ENCODE measurements around the gene LRMDA. TPM values are rescaled to one million over a fixed set of nuclear protein-coding genes. Genes with fewer than 3 reads are reported as not detected.
"Not testable (repeated sequence)": the region's sequence is repeated elsewhere in the genome, so short reads cannot be mapped to it uniquely, and the experiment has no call there.

The LRMDA gene
- total RNA-seq, 1 donor from 2014 or later, result 7.3 TPM

GRCh38 chr10:76127984-76128589, 696.7 kb downstream of the LRMDA start:
- Histone ChIP-seq H3K9ac (ENCODE audit: low read depth in 1 of 3, low read length in 3 of 3) (no peak overlapping the region), H3K4me1 (ENCODE audit: control insufficient read depth in 3 of 3, insufficient read depth in 3 of 3, low read length in 3 of 3) (no peaks in the 10 kb centered on the region), H3K27ac (ENCODE audit: low read depth, low read length) (no peak overlapping the region), H3K27me3 (ENCODE audit: control insufficient read depth in 3 of 3, insufficient read depth in 3 of 3, low read length in 3 of 3) (peaks cover 0 to 12% (median 8%) of the 10 kb centered on the region in 3 donors), H3K4me3 (ENCODE audit: low read length in 3 of 3) (no peak overlapping the region), H3K9me3 (ENCODE audit: control insufficient read depth in 3 of 3, low read length in 3 of 3) (no peaks in the 10 kb centered on the region), H3K36me3 (ENCODE audit: control insufficient read depth in 3 of 3, insufficient read depth in 3 of 3, low read length in 3 of 3) (no peaks in the 10 kb centered on the region)

GRCh38 chr10:76129213-76129612, 697.8 kb downstream of the LRMDA start:
- peaks cover 0 to 12% (median 8%) of the 10 kb centered on the region in 3 donors for H3K27me3 ChIP-seq (ENCODE audit: control insufficient read depth in 3 of 3, insufficient read depth in 3 of 3, low read length in 3 of 3)
- no peaks in the 10 kb centered on the region for H3K4me1 ChIP-seq (ENCODE audit: control insufficient read depth in 3 of 3, insufficient read depth in 3 of 3, low read length in 3 of 3)
- no peaks in the 10 kb centered on the region for H3K36me3 ChIP-seq (ENCODE audit: control insufficient read depth in 3 of 3, insufficient read depth in 3 of 3, low read length in 3 of 3)
- no peak overlapping the region for H3K9ac ChIP-seq (ENCODE audit: low read depth in 1 of 3, low read length in 3 of 3)
- H3K4me3 ChIP-seq (ENCODE audit: low read length in 3 of 3), result no peak overlapping the region
- H3K9me3 ChIP-seq (ENCODE audit: control insufficient read depth in 3 of 3, low read length in 3 of 3), result no peaks in the 10 kb centered on the region
- H3K27ac ChIP-seq (ENCODE audit: low read depth, low read length), result no peak overlapping the region

DNA sequence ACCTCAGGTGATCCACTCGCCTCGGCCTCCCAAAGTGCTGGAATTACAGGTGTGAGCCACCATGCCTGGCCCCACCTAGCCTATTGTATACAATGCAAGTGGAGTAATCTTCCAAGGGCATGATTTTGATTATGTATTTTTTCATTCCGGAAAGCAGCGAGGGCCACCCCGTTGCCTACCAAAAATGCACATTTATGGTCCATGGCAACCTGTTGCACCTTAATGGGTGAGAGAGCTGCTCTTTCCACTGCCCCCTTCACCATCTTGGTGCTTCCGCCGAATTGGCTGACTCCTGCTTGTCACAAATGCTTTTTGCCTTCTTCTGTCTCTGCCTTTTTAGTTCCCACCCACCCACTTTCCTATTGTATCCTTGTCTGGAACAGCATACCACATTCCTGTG, 699.5 kb downstream of the LRMDA start:
- Histone ChIP-seq H3K36me3 (ENCODE audit: control insufficient read depth in 3 of 3, insufficient read depth in 3 of 3, low read length in 3 of 3) (no peaks in the 10 kb centered on the region), H3K27ac (ENCODE audit: low read depth, low read length) (no peak overlapping the region), H3K27me3 (ENCODE audit: control insufficient read depth in 3 of 3, insufficient read depth in 3 of 3, low read length in 3 of 3) (peaks cover 0 to 10% (median 8%) of the 10 kb centered on the region in 3 donors), H3K9ac (ENCODE audit: low read depth in 1 of 3, low read length in 3 of 3) (no peak overlapping the region), H3K9me3 (ENCODE audit: control insufficient read depth in 3 of 3, low read length in 3 of 3) (no peaks in the 10 kb centered on the region), H3K4me3 (ENCODE audit: low read length in 3 of 3) (no peak overlapping the region), H3K4me1 (ENCODE audit: control insufficient read depth in 3 of 3, insufficient read depth in 3 of 3, low read length in 3 of 3) (no peaks in the 10 kb centered on the region)

- H3K36me3 ChIP-seq (ENCODE audit: control insufficient read depth in 3 of 3, insufficient read depth in 3 of 3, low read length in 3 of 3), result no peaks in the 10 kb centered on the region
- no peak overlapping the region for H3K27ac ChIP-seq (ENCODE audit: low read depth, low read length)
- peaks cover 0 to 4% (median 0%) of the 10 kb centered on the region in 3 donors for H3K27me3 ChIP-seq (ENCODE audit: control insufficient read depth in 3 of 3, insufficient read depth in 3 of 3, low read length in 3 of 3)
- no peak overlapping the region for H3K4me3 ChIP-seq (ENCODE audit: low read length in 3 of 3)
- H3K9ac ChIP-seq (ENCODE audit: low read depth in 1 of 3, low read length in 3 of 3), result no peak overlapping the region
- H3K9me3 ChIP-seq (ENCODE audit: control insufficient read depth in 3 of 3, low read length in 3 of 3), result no peaks in the 10 kb centered on the region
- no peaks in the 10 kb centered on the region for H3K4me1 ChIP-seq (ENCODE audit: control insufficient read depth in 3 of 3, insufficient read depth in 3 of 3, low read length in 3 of 3)
These were observed 702.3 kb downstream of the LRMDA start for GRCh38 chr10:76133597-76134255.

DNA sequence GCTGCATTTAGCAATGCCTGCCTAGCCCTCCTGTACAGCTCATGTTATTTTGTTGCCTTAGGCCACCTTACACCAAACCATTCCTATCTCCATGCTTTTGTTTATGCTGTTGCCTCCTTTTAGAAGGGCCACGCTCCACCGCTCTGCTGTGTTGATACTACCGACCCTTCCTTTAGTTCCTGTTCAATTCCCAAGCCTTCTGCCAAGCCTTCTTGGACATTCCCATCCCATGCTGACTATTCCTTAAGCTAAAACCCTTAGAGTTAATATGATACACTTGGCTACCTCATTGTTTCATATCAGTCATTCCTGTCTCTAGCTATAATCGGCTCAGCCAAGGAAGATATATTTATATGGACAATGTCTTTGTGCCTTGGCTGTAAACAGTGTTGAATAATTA, 705.5 kb downstream of the LRMDA start:
- H3K9me3 ChIP-seq (ENCODE audit: control insufficient read depth in 3 of 3, low read length in 3 of 3), result no peaks in the 10 kb centered on the region
- no peak overlapping the region for H3K4me3 ChIP-seq (ENCODE audit: low read length in 3 of 3)
- H3K27me3 ChIP-seq (ENCODE audit: control insufficient read depth in 3 of 3, insufficient read depth in 3 of 3, low read length in 3 of 3), result no peaks in the 10 kb centered on the region
- H3K9ac ChIP-seq (ENCODE audit: low read depth in 1 of 3, low read length in 3 of 3), result no peak overlapping the region
- no peaks in the 10 kb centered on the region for H3K36me3 ChIP-seq (ENCODE audit: control insufficient read depth in 3 of 3, insufficient read depth in 3 of 3, low read length in 3 of 3)
- H3K4me1 ChIP-seq (ENCODE audit: control insufficient read depth in 3 of 3, insufficient read depth in 3 of 3, low read length in 3 of 3), result no peaks in the 10 kb centered on the region
- H3K27ac ChIP-seq (ENCODE audit: low read depth, low read length), result no peak overlapping the region

DNA sequence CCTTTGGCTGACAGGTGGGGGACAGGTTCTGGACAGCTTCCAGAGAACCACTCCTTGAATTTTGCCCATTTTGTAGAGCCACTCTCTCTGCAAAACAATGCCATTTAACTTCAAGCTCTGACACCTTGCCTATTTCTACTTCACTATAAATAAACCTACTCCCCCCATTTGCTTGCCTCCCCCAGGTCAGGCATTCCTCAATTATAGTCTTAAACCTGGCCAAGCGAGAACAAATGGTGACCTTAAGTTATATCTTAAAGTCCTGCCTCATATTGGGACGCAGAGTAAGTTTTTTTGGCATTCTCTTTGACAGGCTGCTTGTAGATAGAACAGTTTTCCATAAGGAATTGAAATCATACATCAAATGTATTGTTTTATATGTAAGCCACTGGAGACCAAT, 706.9 kb downstream of the LRMDA start:
- Histone ChIP-seq H3K27me3 (ENCODE audit: control insufficient read depth in 3 of 3, insufficient read depth in 3 of 3, low read length in 3 of 3) (no peaks in the 10 kb centered on the region), H3K36me3 (ENCODE audit: control insufficient read depth in 3 of 3, insufficient read depth in 3 of 3, low read length in 3 of 3) (no peaks in the 10 kb centered on the region), H3K4me1 (ENCODE audit: control insufficient read depth in 3 of 3, insufficient read depth in 3 of 3, low read length in 3 of 3) (no peaks in the 10 kb centered on the region), H3K9me3 (ENCODE audit: control insufficient read depth in 3 of 3, low read length in 3 of 3) (no peaks in the 10 kb centered on the region), H3K4me3 (ENCODE audit: low read length in 3 of 3) (no peak overlapping the region), H3K9ac (ENCODE audit: low read depth in 1 of 3, low read length in 3 of 3) (no peak overlapping the region), H3K27ac (ENCODE audit: low read depth, low read length) (no peak overlapping the region)

DNA sequence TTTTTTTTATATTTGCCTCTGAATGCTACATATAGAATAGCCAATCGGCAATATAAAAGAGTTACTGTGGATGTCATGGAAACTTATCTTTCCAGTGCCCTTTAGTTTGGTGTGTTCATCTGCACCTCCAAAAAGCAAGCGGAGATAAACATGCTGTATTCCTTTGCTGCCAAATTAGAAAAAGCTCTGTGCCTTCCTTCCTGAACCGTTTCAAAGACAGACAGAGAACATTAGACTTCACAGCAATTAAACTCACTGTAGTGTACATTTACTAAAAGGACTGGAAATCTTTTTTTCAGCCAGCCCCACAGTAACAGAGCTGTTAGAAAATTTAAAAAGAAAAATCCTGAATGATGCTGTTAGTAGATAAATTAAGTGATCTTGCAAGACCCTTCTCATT, 707.5 kb downstream of the LRMDA start:
- H3K9ac ChIP-seq (ENCODE audit: low read depth in 1 of 3, low read length in 3 of 3), result no peak overlapping the region
- no peaks in the 10 kb centered on the region for H3K27me3 ChIP-seq (ENCODE audit: control insufficient read depth in 3 of 3, insufficient read depth in 3 of 3, low read length in 3 of 3)
- H3K27ac ChIP-seq (ENCODE audit: low read depth, low read length), result no peak overlapping the region
- no peaks in the 10 kb centered on the region for H3K36me3 ChIP-seq (ENCODE audit: control insufficient read depth in 3 of 3, insufficient read depth in 3 of 3, low read length in 3 of 3)
- H3K9me3 ChIP-seq (ENCODE audit: control insufficient read depth in 3 of 3, low read length in 3 of 3), result no peaks in the 10 kb centered on the region
- H3K4me3 ChIP-seq (ENCODE audit: low read length in 3 of 3), result no peak overlapping the region
- no peaks in the 10 kb centered on the region for H3K4me1 ChIP-seq (ENCODE audit: control insufficient read depth in 3 of 3, insufficient read depth in 3 of 3, low read length in 3 of 3)

DNA sequence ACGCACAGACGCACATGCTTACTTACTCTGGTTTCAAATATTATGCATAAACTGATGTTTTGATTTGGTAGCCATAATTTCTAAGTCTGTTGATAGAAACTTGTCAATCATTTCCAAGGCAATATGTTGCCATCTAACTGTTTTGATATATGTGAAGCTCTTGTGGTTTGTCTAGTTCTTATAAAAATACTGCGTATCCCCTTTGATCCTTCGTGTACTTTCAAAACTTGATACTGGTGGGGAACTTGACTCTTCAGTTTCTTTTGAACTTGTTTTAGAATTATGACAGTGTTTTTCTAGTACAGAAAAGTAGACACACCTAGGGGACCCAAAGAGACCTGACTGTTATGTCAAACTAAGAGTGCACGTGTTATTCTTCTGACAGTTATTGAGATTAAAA, 708.0 kb downstream of the LRMDA start:
- H3K4me3 ChIP-seq (ENCODE audit: low read length in 3 of 3), result no peak overlapping the region

GRCh38 chr10:76141376-76141775, 710.0 kb downstream of the LRMDA start:
- Histone ChIP-seq H3K27me3 (ENCODE audit: control insufficient read depth in 3 of 3, insufficient read depth in 3 of 3, low read length in 3 of 3) (no peaks in the 10 kb centered on the region), H3K27ac (ENCODE audit: low read depth, low read length) (no peak overlapping the region), H3K9me3 (ENCODE audit: control insufficient read depth in 3 of 3, low read length in 3 of 3) (no peaks in the 10 kb centered on the region), H3K36me3 (ENCODE audit: control insufficient read depth in 3 of 3, insufficient read depth in 3 of 3, low read length in 3 of 3) (no peaks in the 10 kb centered on the region), H3K4me1 (ENCODE audit: control insufficient read depth in 3 of 3, insufficient read depth in 3 of 3, low read length in 3 of 3) (no peaks in the 10 kb centered on the region), H3K9ac (ENCODE audit: low read depth in 1 of 3, low read length in 3 of 3) (no peak overlapping the region), H3K4me3 (ENCODE audit: low read length in 3 of 3) (no peak overlapping the region)

More for the DNA sequence above, 708.0 kb downstream of the LRMDA start:
- H3K27ac ChIP-seq (ENCODE audit: low read depth, low read length), result no peak overlapping the region
- no peaks in the 10 kb centered on the region for H3K27me3 ChIP-seq (ENCODE audit: control insufficient read depth in 3 of 3, insufficient read depth in 3 of 3, low read length in 3 of 3)
- H3K9ac ChIP-seq (ENCODE audit: low read depth in 1 of 3, low read length in 3 of 3), result no peak overlapping the region
- no peaks in the 10 kb centered on the region for H3K4me1 ChIP-seq (ENCODE audit: control insufficient read depth in 3 of 3, insufficient read depth in 3 of 3, low read length in 3 of 3)
- H3K9me3 ChIP-seq (ENCODE audit: control insufficient read depth in 3 of 3, low read length in 3 of 3), result no peaks in the 10 kb centered on the region
- no peaks in the 10 kb centered on the region for H3K36me3 ChIP-seq (ENCODE audit: control insufficient read depth in 3 of 3, insufficient read depth in 3 of 3, low read length in 3 of 3)

GRCh38 chr10:76148217-76148616, 716.8 kb downstream of the LRMDA start:
- H3K27ac ChIP-seq (ENCODE audit: low read depth, low read length); H3K36me3 ChIP-seq (ENCODE audit: control insufficient read depth in 3 of 3, insufficient read depth in 3 of 3, low read length in 3 of 3); H3K9me3 ChIP-seq (ENCODE audit: control insufficient read depth in 3 of 3, low read length in 3 of 3); H3K27me3 ChIP-seq (ENCODE audit: control insufficient read depth in 3 of 3, insufficient read depth in 3 of 3, low read length in 3 of 3); H3K9ac ChIP-seq (ENCODE audit: low read depth in 1 of 3, low read length in 3 of 3); H3K4me3 ChIP-seq (ENCODE audit: low read length in 3 of 3); H3K4me1 ChIP-seq (ENCODE audit: control insufficient read depth in 3 of 3, insufficient read depth in 3 of 3, low read length in 3 of 3): not testable (repeated sequence)
